HCT116 (cell line): ENCODE results near the gene DNM2. TPM values are rescaled to one million over a fixed set of nuclear protein-coding genes. Genes with fewer than 3 reads are reported as not detected.

Source experiments
- ATAC-seq: fragments of 200-7000 bp; cut with Tn5 transposase; 2 replicates; pipeline ENCODE4 v1.9.1; 2020; ENCODE audit warnings: mild to moderate bottlenecking, moderate library complexity
- BruUV-seq: library from RNA; stranded (reverse); fragments of 400-500 nt; replicated peaks from 2 replicates; lab custom pipeline; 2021; lab: Mats Ljungman, UMichigan
- CTCF ChIA-PET: fragments of 300-600 bp; sonication (Branson Sonifier 250); formaldehyde crosslinking; loops from one replicate; lab custom pipeline; 2021; ENCODE audit warnings: antibody characterized with exemption; lab: Charles Lee
- POLR2A ChIA-PET: fragments of 300-600, 350-600 bp; sonication (Branson Sonifier 250); formaldehyde crosslinking; loops from one replicate; lab custom pipeline; 2021; ENCODE audit warnings: antibody characterized with exemption; lab: Charles Lee
- RAD21 ChIA-PET, 2 experiments: fragments of 300-600 bp; sonication (Branson Sonifier 250); formaldehyde crosslinking; loops; one replicate each; lab custom pipeline; 2023; ENCODE audit warnings: low total read pairs in 2 of 2; ENCODE audit not compliant: uncharacterized antibody in 2 of 2, unreplicated experiment in 2 of 2, low non-redundant PET in 1 of 2; lab: Charles Lee
- DNase-seq: peaks from one replicate; pipeline ENCODE4 v3.0.0-alpha.2; 2010; ENCODE audit warnings: low read depth, low spot score
- H2AFZ ChIP-seq: fragments of 200-600 bp; shearing (Covaris generic), sonication (generic); 2 replicates; pipeline ENCODE4 v1.6.1; 2017; ENCODE audit warnings: low read depth, mixed run types, mixed read lengths, antibody characterized with exemption, low read length; ENCODE audit not compliant: poor library complexity, severe bottlenecking
- H3K27ac ChIP-seq: 2 replicates; pipeline ENCODE4 v1.5.1; 2012; ENCODE audit warnings: low read depth, low read length
- H3K27me3 ChIP-seq: fragments of 200-600 bp; sonication (generic); 2 replicates; pipeline ENCODE4 v1.6.1; 2016; ENCODE audit warnings: mixed run types, low read length, mixed read lengths; ENCODE audit not compliant: insufficient read depth
- H3K36me3 ChIP-seq, 2 experiments: fragments of 200-500 bp in 1 of 2; fragments of 200-600 bp in 1 of 2; sonication (Bioruptor generic) in 1 of 2; sonication (generic) in 1 of 2; 2 replicates each; pipeline versions ENCODE4 v1.5.1 to v1.6.1; 2014 to 2016; ENCODE audit warnings: low read length in 2 of 2, inconsistent platforms in 1 of 2, mixed read lengths in 1 of 2, mixed run types in 1 of 2; ENCODE audit not compliant: insufficient read depth in 2 of 2, control insufficient read depth in 1 of 2
- H3K4me1 ChIP-seq, 2 experiments: fragments of 200-600 bp in 1 of 2; sonication (generic) in 1 of 2; 2 replicates each; pipeline versions ENCODE4 v1.5.1 to v1.6.1; 2012 to 2017; ENCODE audit warnings: low read length in 2 of 2, inconsistent platforms in 1 of 2, mild to moderate bottlenecking in 1 of 2, mixed read lengths in 1 of 2, mixed run types in 1 of 2, moderate library complexity in 1 of 2; ENCODE audit not compliant: insufficient read depth in 2 of 2, control insufficient read depth in 1 of 2
- H3K4me2 ChIP-seq: fragments of 200-600 bp; sonication (generic); 2 replicates; pipeline ENCODE4 v1.6.1; 2017; ENCODE audit warnings: mixed run types, low read length, mixed read lengths
- H3K4me3 ChIP-seq, 2 experiments: fragments of 200-600 bp in 1 of 2; sonication (generic) in 1 of 2; replicated peaks in 1 of 2; 2 replicates each; pipeline ENCODE4 v1.5.1; 2011 to 2016; ENCODE audit warnings: low read length in 2 of 2, control low read depth in 1 of 2, low read depth in 1 of 2, mild to moderate bottlenecking in 1 of 2, mixed read lengths in 1 of 2, mixed run types in 1 of 2
- H3K79me2 ChIP-seq: fragments of 200-600 bp; sonication (generic); 2 replicates; pipeline ENCODE4 v1.6.1; 2017; ENCODE audit warnings: mild to moderate bottlenecking, mixed run types, low read length, moderate library complexity, mixed read lengths; ENCODE audit not compliant: insufficient read depth
- H3K9ac ChIP-seq: fragments of 200-600 bp; sonication (generic); 2 replicates; pipeline ENCODE4 v1.6.1; 2016; ENCODE audit warnings: low read length, mixed read lengths
- H3K9me2 ChIP-seq: fragments of 200-600 bp; sonication (generic), shearing (Covaris generic); 2 replicates; pipeline ENCODE4 v1.6.1; 2017; ENCODE audit warnings: mixed run types, mild to moderate bottlenecking, moderate library complexity; ENCODE audit not compliant: insufficient read depth
- H3K9me3 ChIP-seq, 2 experiments: fragments of 200-500 bp in 1 of 2; fragments of 200-600 bp in 1 of 2; sonication (Bioruptor generic) in 1 of 2; sonication (generic) in 1 of 2; 2 replicates each; pipeline ENCODE4 v1.6.1; 2014 to 2017; ENCODE audit warnings: low read length in 2 of 2, mixed read lengths in 2 of 2, inconsistent platforms in 1 of 2, low read depth in 1 of 2, mild to moderate bottlenecking in 1 of 2, mixed run types in 1 of 2, moderate library complexity in 1 of 2; ENCODE audit not compliant: control insufficient read depth in 1 of 2, insufficient read depth in 1 of 2
- H4K20me1 ChIP-seq: fragments of 200-600 bp; sonication (generic), shearing (Covaris generic); 2 replicates; pipeline ENCODE4 v1.6.1; 2017; ENCODE audit warnings: mixed run types, mild to moderate bottlenecking, moderate library complexity; ENCODE audit not compliant: insufficient read depth
- CBX3 ChIP-seq: IDR thresholded peaks from 2 replicates; pipeline ENCODE4 v1.6.1; 2012; ENCODE audit warnings: low read depth
- EGR1 ChIP-seq: IDR thresholded peaks from 2 replicates; pipeline ENCODE4 v1.6.1; 2012; ENCODE audit warnings: low read depth
- ELF1 ChIP-seq: IDR thresholded peaks from 2 replicates; pipeline ENCODE4 v1.6.1; 2012; ENCODE audit warnings: low read depth, borderline replicate concordance
- EZH2 ChIP-seq: fragments of 200-600 bp; sonication (generic); IDR thresholded peaks from 2 replicates; pipeline ENCODE4 v1.6.1; 2017; ENCODE audit warnings: antibody characterized with exemption, mixed run types
- EZH2phosphoT487 ChIP-seq: fragments of 200-600 bp; IDR thresholded peaks from 2 replicates; pipeline ENCODE4 v1.6.1; 2018; ENCODE audit warnings: antibody characterized with exemption, borderline replicate concordance
- FOSL1 ChIP-seq: IDR thresholded peaks from 2 replicates; pipeline ENCODE4 v1.6.1; 2012; ENCODE audit warnings: low read depth
- JUND ChIP-seq: IDR thresholded peaks from 2 replicates; pipeline ENCODE4 v1.6.1; 2012
- POLR2A ChIP-seq: IDR thresholded peaks from 2 replicates; pipeline ENCODE4 v1.7.0; 2011; ENCODE audit warnings: borderline replicate concordance; ENCODE audit not compliant: insufficient read depth, insufficient read length; ENCODE audit errors: extremely low read depth
- POLR2AphosphoS5 ChIP-seq: IDR thresholded peaks from 2 replicates; pipeline ENCODE4 v1.6.1; 2011; ENCODE audit warnings: mild to moderate bottlenecking, low read depth, low read length, moderate library complexity
- RAD21 ChIP-seq: IDR thresholded peaks from 2 replicates; pipeline ENCODE4 v1.6.1; 2012; ENCODE audit warnings: low read depth, mild to moderate bottlenecking
- SIN3A ChIP-seq: IDR thresholded peaks from 2 replicates; pipeline ENCODE4 v1.6.1; 2012; ENCODE audit warnings: low read depth
- SP1 ChIP-seq: IDR thresholded peaks from 2 replicates; pipeline ENCODE4 v1.6.1; 2012; ENCODE audit warnings: low read depth
- SRF ChIP-seq: IDR thresholded peaks from 2 replicates; pipeline ENCODE4 v1.6.1; 2012; ENCODE audit warnings: low read depth
- TCF7L2 ChIP-seq: IDR thresholded peaks from 2 replicates; pipeline ENCODE4 v1.7.0; 2011; ENCODE audit warnings: borderline replicate concordance, inconsistent platforms; ENCODE audit not compliant: insufficient read depth, insufficient read length; ENCODE audit errors: extremely low read depth
- YY1 ChIP-seq: IDR thresholded peaks from 2 replicates; pipeline ENCODE4 v1.6.1; 2011; ENCODE audit warnings: low read length, low read depth, moderate library complexity, mild to moderate bottlenecking; ENCODE audit not compliant: insufficient replicate concordance; ENCODE audit errors: extremely low read depth
- ZNF274 ChIP-seq: fragments of 200-500 bp; sonication (Bioruptor generic); IDR thresholded peaks from 2 replicates; pipeline ENCODE4 v1.6.1; 2014; ENCODE audit warnings: mild to moderate bottlenecking, low read depth, low read length, inconsistent platforms
- intact Hi-C: fragments of 100-400 bp; cut with micrococcal nuclease; formaldehyde crosslinking; loops from 2 replicates; pipeline ENCODE4 v1.10.0; 2022
- total RNA-seq: library from RNA; stranded (reverse); gene quantifications from one replicate; pipeline ENCODE4 v1.2.1, GENCODE V29; 2021; ENCODE audit not compliant: unreplicated experiment
- TF ChIP-seq, protein P1 (sequence below): IDR thresholded peaks from 2 replicates; pipeline ENCODE4 v1.6.1; 2012

The DNM2 gene
- total RNA-seq, 1 experiment from 2014 or later = 183 TPM

DNA sequence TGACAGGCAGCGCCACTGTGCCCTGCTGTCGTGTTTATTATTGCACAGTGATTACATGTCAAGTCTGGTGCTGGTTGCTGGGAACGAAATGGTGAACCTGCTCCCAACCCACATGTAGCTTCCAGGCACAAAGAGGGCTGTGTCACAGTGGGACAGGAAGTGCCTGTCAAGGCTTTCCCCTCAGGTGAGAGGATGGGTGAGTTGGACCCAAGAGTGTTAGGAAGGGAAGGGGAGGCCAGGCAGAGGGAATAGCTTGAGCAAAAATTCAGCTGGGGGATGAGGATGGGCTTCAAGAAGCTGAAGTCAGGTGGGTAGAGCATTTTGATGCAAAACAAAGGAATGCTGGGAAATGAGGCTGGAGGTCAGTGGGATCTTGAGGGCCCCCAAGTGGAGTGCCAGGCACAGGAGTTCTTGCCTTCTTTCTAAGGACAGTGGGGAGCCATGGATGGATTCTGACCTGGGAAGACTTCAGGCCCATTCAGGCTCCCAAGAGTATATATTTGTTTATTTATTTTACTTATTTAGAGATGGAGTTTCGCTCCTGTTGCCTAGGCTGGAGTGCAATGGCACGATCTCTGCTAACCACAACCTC is 25.1 kb upstream of the DNM2 start:
- DNase-seq = no peak
- TF ChIP-seq POLR2AphosphoS5 = 0 out of 2 replicates have a peak, but pooled peaks have one; percentile 18
- TF ChIP-seq SIN3A = no peak
- no peak for TF ChIP-seq EZH2phosphoT487
- no peak for TF ChIP-seq ELF1
- TF ChIP-seq, protein P1, sequence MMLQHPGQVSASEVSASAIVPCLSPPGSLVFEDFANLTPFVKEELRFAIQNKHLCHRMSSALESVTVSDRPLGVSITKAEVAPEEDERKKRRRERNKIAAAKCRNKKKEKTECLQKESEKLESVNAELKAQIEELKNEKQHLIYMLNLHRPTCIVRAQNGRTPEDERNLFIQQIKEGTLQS = no peak
- no TSS peak for BruUV-seq
- intact Hi-C loops = no loop called here
- Histone ChIP-seq H3K9me2 (no peaks in the 10 kb centered on the region), H3K9me3 (no peaks in the 10 kb centered on the region), H3K4me3 (no peak overlapping the region), H3K9ac (no peak overlapping the region), H3K27ac (no peak overlapping the region; the same call in 1 of the 2 replicates), H3K36me3 (peaks cover 38 to 46% of the 10 kb centered on the region in 2 experiments), H3K79me2 (peaks cover 23% of the 10 kb centered on the region; the same call in 1 of the 2 replicates), H3K4me1 (peaks cover 3 to 13% of the 10 kb centered on the region in 2 experiments; a peak in 3 of 4 replicates), H3K27me3 (no peaks in the 10 kb centered on the region), H3K4me2 (no peak overlapping the region), H2AFZ (no peak overlapping the region), H4K20me1 (peaks cover 8% of the 10 kb centered on the region; the same call in 1 of the 2 replicates)
- ChIA-PET POLR2A (no interaction called here), RAD21 (no interaction called here), CTCF (interaction anchor here (0.6 kb wide), 1 partner anchor 113 kb away, joined by 5 read pairs; no protein-coding TSS in a partner anchor)
- ATAC-seq = no peak

DNA sequence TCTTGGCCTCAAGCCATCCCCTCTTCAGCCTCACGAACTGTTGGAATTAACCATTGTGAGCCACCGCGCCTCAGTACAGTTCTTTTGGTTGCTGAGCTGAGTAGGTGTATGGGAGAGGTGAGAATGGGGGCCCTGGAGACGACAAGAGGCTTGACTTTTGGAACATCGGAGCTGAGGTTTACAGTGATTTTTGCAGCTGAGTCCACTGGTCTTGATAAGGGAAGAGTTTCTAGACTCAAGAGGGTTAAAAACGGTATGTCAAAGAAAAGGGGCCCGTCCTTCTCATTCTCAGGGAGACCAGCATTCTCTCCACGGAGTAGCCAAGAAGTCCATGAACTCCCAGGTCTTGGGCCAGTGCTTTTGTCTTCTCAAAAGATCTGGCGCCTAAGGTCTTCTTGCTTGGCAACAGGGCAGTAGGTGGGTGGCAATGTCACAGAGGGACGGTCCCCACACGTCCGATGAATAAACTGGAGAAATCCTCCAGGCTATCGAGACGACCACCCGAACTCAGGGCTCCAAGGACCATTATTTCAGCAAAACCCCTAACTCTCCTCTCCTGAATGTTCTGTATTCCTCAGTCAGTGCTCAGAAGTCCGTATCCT is 23.1 kb upstream of the DNM2 start:
- H3K9me3 ChIP-seq = no peaks in the 10 kb centered on the region
- H3K4me2 ChIP-seq = peak overlapping the region; percentile 36; the same call in 1 of the 2 replicates
- peak overlapping the region; percentile 21; the same call in 1 of the 2 replicates for H3K9ac ChIP-seq
- no peaks in the 10 kb centered on the region for H3K9me2 ChIP-seq
- CTCF ChIA-PET = interaction anchor here (0.8 to 1.0 kb wide), 3 partner anchors 37 to 169 kb away, joined by 3 to 4 read pairs (median 3); no protein-coding TSS in a partner anchor
- no peak for ATAC-seq
- H3K79me2 ChIP-seq = peaks cover 5% of the 10 kb centered on the region; the same call in 1 of the 2 replicates
- no peaks in the 10 kb centered on the region for H3K27me3 ChIP-seq
- no peak overlapping the region for H3K4me3 ChIP-seq
- intact Hi-C loops = loop anchor here (5.0 kb wide), 1 partner anchor 43 kb away; the partner anchor contains the start of gene ILF3
- RAD21 ChIA-PET = no interaction called here
- TF ChIP-seq RAD21 = no peak
- TF ChIP-seq ZNF274 = no peak
- TF ChIP-seq EZH2phosphoT487 = no peak
- TF ChIP-seq POLR2AphosphoS5 = no peak
- TF ChIP-seq CBX3 = no peak
- no peak for TF ChIP-seq ELF1
- TF ChIP-seq SRF = no peak
- TF ChIP-seq FOSL1 = no peak
- no peak for TF ChIP-seq TCF7L2
- no peak for TF ChIP-seq POLR2A
- no peak for TF ChIP-seq JUND
- no peak for TF ChIP-seq YY1
- TF ChIP-seq SP1 = no peak
- TF ChIP-seq, protein P1 = no peak
- TF ChIP-seq EZH2 = no peak
- TF ChIP-seq EGR1 = no peak
- TF ChIP-seq SIN3A = no peak
- TF ChIP-seq, all 23 proteins: peak for 0
- no peak overlapping the region for H2AFZ ChIP-seq
- DNase-seq = no peak
- H3K36me3 ChIP-seq = peaks cover 19 to 26% of the 10 kb centered on the region in 2 experiments
- BruUV-seq = no TSS peak
- peaks cover 3 to 13% of the 10 kb centered on the region in 2 experiments; a peak in 3 of 4 replicates for H3K4me1 ChIP-seq
- H3K27ac ChIP-seq = peak overlapping the region; percentile 22; the same call in 1 of the 2 replicates
- H4K20me1 ChIP-seq = peaks cover 8% of the 10 kb centered on the region; the same call in 1 of the 2 replicates
- POLR2A ChIA-PET = no interaction called here
